Immature natural killer cell (primary cell): ENCODE data around the gene PAX5. TPM values are rescaled to one million over a fixed set of nuclear protein-coding genes. Genes with fewer than 3 reads are reported as not detected.

Experiments used
- DNase-seq, 3 donors: peaks; one replicate each; pipeline ENCODE4 v3.0.0; 2022; ENCODE audit warnings: mixed read lengths in 1 of 3
- H3K27ac Mint-ChIP-seq, 6 donors: one replicate each; pipeline ENCODE4 v1.8.0; 2020; ENCODE audit warnings: mixed read lengths in 6 of 6, mild to moderate bottlenecking in 5 of 6, inconsistent platforms in 4 of 6, moderate library complexity in 3 of 6
- H3K27me3 Mint-ChIP-seq, 3 donors: one replicate each; pipeline ENCODE4 v1.8.0; 2020 to 2021; ENCODE audit warnings: low read depth in 3 of 3, mild to moderate bottlenecking in 3 of 3, mixed read lengths in 3 of 3, moderate library complexity in 3 of 3, inconsistent platforms in 1 of 3
- H3K36me3 Mint-ChIP-seq, 3 donors: one replicate each; pipeline ENCODE4 v1.8.0; 2020; ENCODE audit warnings: mixed read lengths in 3 of 3, inconsistent platforms in 2 of 3, mild to moderate bottlenecking in 2 of 3
- H3K4me1 Mint-ChIP-seq, 2 donors: one replicate each; pipeline ENCODE4 v1.8.0; 2020; ENCODE audit warnings: inconsistent platforms in 2 of 2, mild to moderate bottlenecking in 2 of 2, mixed read lengths in 2 of 2, moderate library complexity in 1 of 2
- H3K4me3 Mint-ChIP-seq, 5 donors: one replicate each; pipeline ENCODE4 v1.8.0; 2020; ENCODE audit warnings: mild to moderate bottlenecking in 5 of 5, mixed read lengths in 5 of 5, inconsistent platforms in 3 of 5, moderate library complexity in 3 of 5
- H3K9me3 Mint-ChIP-seq, 6 donors: one replicate each; pipeline ENCODE4 v1.8.0; 2020; ENCODE audit warnings: mild to moderate bottlenecking in 6 of 6, mixed read lengths in 6 of 6, inconsistent platforms in 4 of 6, moderate library complexity in 3 of 6
- polyA plus RNA-seq, 3 donors: library from polyadenylated mRNA; unstranded; fragments of 300-500 nt; fragmentation: Illumina TruSeq; gene quantifications; one replicate each; pipeline ENCODE4 v1.2.3, GENCODE V29; 2021

Gene PAX5
- polyA plus RNA-seq, 3 donors from 2014 or later, result 0.03 TPM; not detected in 2

GRCh38 chr9:37026113-37026930 lies 7.7 kb downstream of the PAX5 start:
- peaks cover 16 to 33% of the 10 kb centered on the region in 2 donors for H3K4me1 Mint-ChIP-seq
- H3K27ac Mint-ChIP-seq, result no peak overlapping the region
- H3K9me3 Mint-ChIP-seq, result peaks cover 0 to 6% (median 0%) of the 10 kb centered on the region in 6 donors
- DNase-seq, result no peak
- H3K27me3 Mint-ChIP-seq, result peaks cover 42 to 58% (median 45%) of the 10 kb centered on the region in 3 donors
- H3K4me3 Mint-ChIP-seq, result peak overlapping the region in 4 of 5 donors; percentile 21 to 71 (median 44)
- H3K36me3 Mint-ChIP-seq, result peaks cover 0 to 7% (median 0%) of the 10 kb centered on the region in 3 donors

GRCh38 chr9:37025823-37026112 lies 8.3 kb downstream of the PAX5 start:
- H3K27ac Mint-ChIP-seq, result no peak overlapping the region

GRCh38 chr9:37025071-37025822 lies 8.8 kb downstream of the PAX5 start:
- Mint-ChIP-seq H3K4me1 (peaks cover 16 to 30% of the 10 kb centered on the region in 2 donors), H3K27me3 (peaks cover 39 to 51% (median 44%) of the 10 kb centered on the region in 3 donors), H3K27ac (no peak overlapping the region), H3K4me3 (peak overlapping the region in 4 of 5 donors; percentile 36 to 71 (median 54)), H3K9me3 (peaks cover 0 to 6% (median 0%) of the 10 kb centered on the region in 6 donors), H3K36me3 (peaks cover 0 to 7% (median 0%) of the 10 kb centered on the region in 3 donors)
- no peak for DNase-seq

More at GRCh38 chr9:37025823-37026112, 8.3 kb downstream of the PAX5 start:
- H3K36me3 Mint-ChIP-seq, result peaks cover 0 to 7% (median 0%) of the 10 kb centered on the region in 3 donors
- H3K27me3 Mint-ChIP-seq, result peaks cover 39 to 54% (median 40%) of the 10 kb centered on the region in 3 donors
- peak overlapping the region in 4 of 5 donors; percentile 36 to 71 (median 54) for H3K4me3 Mint-ChIP-seq
- H3K9me3 Mint-ChIP-seq, result peaks cover 0 to 6% (median 0%) of the 10 kb centered on the region in 6 donors
- H3K4me1 Mint-ChIP-seq, result peaks cover 16 to 33% of the 10 kb centered on the region in 2 donors
- no peak for DNase-seq

- Mint-ChIP-seq H3K9me3 (peaks cover 0 to 3% (median 0%) of the 10 kb centered on the region in 6 donors), H3K4me3 (no peak overlapping the region), H3K4me1 (no peaks in the 10 kb centered on the region), H3K36me3 (no peaks in the 10 kb centered on the region), H3K27me3 (peaks cover 13 to 31% (median 15%) of the 10 kb centered on the region in 3 donors), H3K27ac (no peak overlapping the region)
- DNase-seq, result no peak
Measured at GRCh38 chr9:37017546-37017945, 16.5 kb downstream of the PAX5 start.

- Mint-ChIP-seq H3K36me3 (no peaks in the 10 kb centered on the region), H3K4me1 (no peaks in the 10 kb centered on the region), H3K9me3 (no peaks in the 10 kb centered on the region), H3K27me3 (peaks cover 9 to 26% (median 11%) of the 10 kb centered on the region in 3 donors), H3K4me3 (no peak overlapping the region), H3K27ac (no peak overlapping the region)
- no peak for DNase-seq
Measured at GRCh38 chr9:37011530-37011929, 22.5 kb downstream of the PAX5 start.

GRCh38 chr9:37010976-37011375 lies 23.1 kb downstream of the PAX5 start:
- H3K27ac Mint-ChIP-seq, result no peak overlapping the region
- H3K9me3 Mint-ChIP-seq, result no peaks in the 10 kb centered on the region
- H3K4me1 Mint-ChIP-seq, result no peaks in the 10 kb centered on the region
- H3K4me3 Mint-ChIP-seq, result no peak overlapping the region
- DNase-seq, result no peak
- H3K36me3 Mint-ChIP-seq, result no peaks in the 10 kb centered on the region
- peaks cover 9 to 21% (median 9%) of the 10 kb centered on the region in 3 donors for H3K27me3 Mint-ChIP-seq

- Mint-ChIP-seq H3K9me3 (no peaks in the 10 kb centered on the region), H3K27ac (no peak overlapping the region), H3K4me1 (no peaks in the 10 kb centered on the region), H3K36me3 (no peaks in the 10 kb centered on the region), H3K27me3 (peaks cover 9 to 17% (median 13%) of the 10 kb centered on the region in 3 donors), H3K4me3 (no peak overlapping the region)
- DNase-seq, result no peak
Measured at GRCh38 chr9:37010180-37010579, 23.9 kb downstream of the PAX5 start.

- Mint-ChIP-seq H3K27me3 (peaks cover 11 to 31% (median 12%) of the 10 kb centered on the region in 3 donors), H3K4me3 (no peak overlapping the region), H3K9me3 (no peaks in the 10 kb centered on the region), H3K4me1 (no peaks in the 10 kb centered on the region), H3K36me3 (peaks cover 0 to 3% (median 0%) of the 10 kb centered on the region in 3 donors), H3K27ac (no peak overlapping the region)
- no peak for DNase-seq
Measured at GRCh38 chr9:37007295-37007694, 26.8 kb downstream of the PAX5 start.

- no peak for DNase-seq
- Mint-ChIP-seq H3K4me3 (no peak overlapping the region), H3K4me1 (no peaks in the 10 kb centered on the region), H3K27ac (no peak overlapping the region), H3K27me3 (peaks cover 11 to 31% (median 12%) of the 10 kb centered on the region in 3 donors), H3K9me3 (no peaks in the 10 kb centered on the region), H3K36me3 (peaks cover 0 to 3% (median 0%) of the 10 kb centered on the region in 3 donors)
Measured at GRCh38 chr9:37005517-37006140, 28.4 kb downstream of the PAX5 start.

- peaks cover 0 to 3% (median 0%) of the 10 kb centered on the region in 3 donors for H3K36me3 Mint-ChIP-seq
- peaks cover 12 to 27% (median 15%) of the 10 kb centered on the region in 3 donors for H3K27me3 Mint-ChIP-seq
- H3K9me3 Mint-ChIP-seq, result no peaks in the 10 kb centered on the region
- no peak overlapping the region for H3K4me3 Mint-ChIP-seq
- DNase-seq, result no peak
- no peak overlapping the region for H3K27ac Mint-ChIP-seq
- no peaks in the 10 kb centered on the region for H3K4me1 Mint-ChIP-seq
Measured at GRCh38 chr9:37004424-37004935, 29.6 kb downstream of the PAX5 start.

- no peaks in the 10 kb centered on the region for H3K4me1 Mint-ChIP-seq
- H3K36me3 Mint-ChIP-seq, result peaks cover 0 to 3% (median 0%) of the 10 kb centered on the region in 3 donors
- H3K27ac Mint-ChIP-seq, result no peak overlapping the region
- peaks cover 7 to 24% (median 12%) of the 10 kb centered on the region in 3 donors for H3K27me3 Mint-ChIP-seq
- H3K9me3 Mint-ChIP-seq, result no peaks in the 10 kb centered on the region
- H3K4me3 Mint-ChIP-seq, result peak overlapping the region in 1 of 5 donors; percentile 50
- DNase-seq, result no peak
Measured at GRCh38 chr9:37002413-37003217, 31.5 kb downstream of the PAX5 start.

- Mint-ChIP-seq H3K9me3 (no peaks in the 10 kb centered on the region), H3K27me3 (peaks cover 7 to 23% (median 12%) of the 10 kb centered on the region in 3 donors), H3K4me3 (no peak overlapping the region), H3K4me1 (no peaks in the 10 kb centered on the region), H3K27ac (no peak overlapping the region), H3K36me3 (peaks cover 0 to 3% (median 0%) of the 10 kb centered on the region in 3 donors)
- DNase-seq, result no peak
Measured at GRCh38 chr9:37002036-37002412, 32.0 kb downstream of the PAX5 start.

- peaks cover 10 to 23% (median 13%) of the 10 kb centered on the region in 3 donors for H3K27me3 Mint-ChIP-seq
- no peak for DNase-seq
- no peaks in the 10 kb centered on the region for H3K9me3 Mint-ChIP-seq
- H3K4me3 Mint-ChIP-seq, result no peak overlapping the region
- H3K4me1 Mint-ChIP-seq, result no peaks in the 10 kb centered on the region
- H3K27ac Mint-ChIP-seq, result no peak overlapping the region
- H3K36me3 Mint-ChIP-seq, result peaks cover 0 to 3% (median 0%) of the 10 kb centered on the region in 3 donors
Measured at GRCh38 chr9:37001459-37001858, 32.6 kb downstream of the PAX5 start.
